SK-N-SH treated with all-trans-retinoic acid at 6 μM for 48 hours (cell line): ENCODE data around the gene LYPD3.

Experiments used
- ATAC-seq: fragments of 200-7000 bp; cut with Tn5 transposase; 3 replicates; pipeline ENCODE4 v1.9.1; 2020; ENCODE audit warnings: mild to moderate bottlenecking, moderate library complexity
- ARNTL ChIP-seq: fragments of 450-650 bp; formaldehyde crosslinking; IDR thresholded peaks from 2 replicates; pipeline ENCODE4 v1.5.0; 2020; ENCODE audit warnings: low read depth, mild to moderate bottlenecking, moderate library complexity, borderline replicate concordance
- BACH2 ChIP-seq: fragments of 250-450 bp; sonication (Bioruptor Pico); IDR thresholded peaks from 2 replicates; pipeline ENCODE4 v1.9.0; 2021; ENCODE audit warnings: mild to moderate bottlenecking, borderline replicate concordance
- CSDC2 ChIP-seq: fragments of 250-450 bp; sonication (Bioruptor Pico); IDR thresholded peaks from 2 replicates; pipeline ENCODE4 v1.5.0; 2020; ENCODE audit warnings: mild to moderate bottlenecking, moderate library complexity
- ESRRG ChIP-seq: fragments of 250-450 bp; sonication (Bioruptor Pico); IDR thresholded peaks from 2 replicates; pipeline ENCODE4 v1.6.1; 2021; ENCODE audit warnings: mild to moderate bottlenecking
- GLIS3 ChIP-seq: fragments of 250-450 bp; sonication (Bioruptor Pico); IDR thresholded peaks from 2 replicates; pipeline ENCODE4 v1.5.0; 2020; ENCODE audit warnings: mild to moderate bottlenecking, moderate library complexity
- ISL1 ChIP-seq: fragments of 250-450 bp; sonication (Bioruptor Pico); IDR thresholded peaks from 2 replicates; pipeline ENCODE4 v2.1.2; 2022; ENCODE audit warnings: mild to moderate bottlenecking, moderate library complexity
- OSR1 ChIP-seq: fragments of 250-450 bp; sonication (Bioruptor Pico); IDR thresholded peaks from 2 replicates; pipeline ENCODE4 v1.8.0; 2022; ENCODE audit warnings: moderate library complexity, mild to moderate bottlenecking, inconsistent platforms
- PATZ1 ChIP-seq: fragments of 250-450 bp; sonication (Bioruptor Pico); IDR thresholded peaks from 2 replicates; pipeline ENCODE4 v1.8.0; 2020; ENCODE audit warnings: mild to moderate bottlenecking, moderate library complexity, borderline replicate concordance
- POU6F1 ChIP-seq: fragments of 250-450 bp; sonication (Bioruptor Pico); IDR thresholded peaks from 2 replicates; pipeline ENCODE4 v1.8.0; 2021; ENCODE audit warnings: low read depth, mild to moderate bottlenecking, moderate library complexity, borderline replicate concordance
- PPARA ChIP-seq: fragments of 250-450 bp; sonication (Bioruptor Pico); IDR thresholded peaks from 2 replicates; pipeline ENCODE4 v1.5.0; 2020; ENCODE audit warnings: mild to moderate bottlenecking, borderline replicate concordance
- RARB ChIP-seq: fragments of 250-450 bp; sonication (Bioruptor Pico); IDR thresholded peaks from 2 replicates; pipeline ENCODE4 v1.8.0; 2021; ENCODE audit warnings: mild to moderate bottlenecking, moderate library complexity
- SNAI2 ChIP-seq: fragments of 250-450 bp; sonication (Bioruptor Pico); IDR thresholded peaks from 2 replicates; pipeline ENCODE4 v1.5.0; 2020; ENCODE audit warnings: mild to moderate bottlenecking, moderate library complexity
- TCF4 ChIP-seq: fragments of 250-450 bp; sonication (Bioruptor Pico); IDR thresholded peaks from 2 replicates; pipeline ENCODE4 v1.8.0; 2021; ENCODE audit warnings: mild to moderate bottlenecking, moderate library complexity, borderline replicate concordance
- TOX ChIP-seq: fragments of 250-450 bp; sonication (Bioruptor Pico); IDR thresholded peaks from 2 replicates; pipeline ENCODE4 v1.8.0; 2021; ENCODE audit warnings: mild to moderate bottlenecking, moderate library complexity, borderline replicate concordance
- TSHZ2 ChIP-seq: fragments of 250-450 bp; sonication (Bioruptor Pico); IDR thresholded peaks from 2 replicates; pipeline ENCODE4 v1.5.0; 2020; ENCODE audit warnings: mild to moderate bottlenecking, moderate library complexity
- ZC3H10 ChIP-seq: fragments of 250-450 bp; sonication (Bioruptor Pico); IDR thresholded peaks from 2 replicates; pipeline ENCODE4 v1.5.1; 2021; ENCODE audit warnings: mild to moderate bottlenecking, moderate library complexity
- ZFP3 ChIP-seq: fragments of 250-450 bp; sonication (Bioruptor Pico); IDR thresholded peaks from 2 replicates; pipeline ENCODE4 v1.5.0; 2020; ENCODE audit warnings: mild to moderate bottlenecking, moderate library complexity
- ZFP30 ChIP-seq: fragments of 450-650 bp; formaldehyde crosslinking; IDR thresholded peaks from 2 replicates; pipeline ENCODE4 v1.5.0; 2022; ENCODE audit warnings: mild to moderate bottlenecking, moderate library complexity
- ZNF565 ChIP-seq: fragments of 450-650 bp; formaldehyde crosslinking; conservative IDR thresholded peaks from 2 replicates; pipeline ENCODE4 v1.5.0; 2020; ENCODE audit warnings: low read depth, mild to moderate bottlenecking, moderate library complexity
- ZNF70 ChIP-seq: fragments of 450-650 bp; formaldehyde crosslinking; IDR thresholded peaks from 2 replicates; pipeline ENCODE4 v1.5.0; 2020; ENCODE audit warnings: mild to moderate bottlenecking, moderate library complexity
- ZNF8 ChIP-seq: fragments of 450-650 bp; formaldehyde crosslinking; IDR thresholded peaks from 2 replicates; pipeline ENCODE4 v1.5.0; 2020; ENCODE audit warnings: mild to moderate bottlenecking, moderate library complexity

The LYPD3 gene

GRCh38 chr19:43495082-43495481, 29.7 kb upstream of the LYPD3 start:
- ATAC-seq = no peak
- TF ChIP-seq ISL1 (CRISPR knock-in tag) (no peak), ZC3H10 (CRISPR knock-in tag) (no peak), TCF4 (CRISPR knock-in tag) (no peak), SNAI2 (CRISPR knock-in tag) (no peak), ZFP3 (no peak), POU6F1 (CRISPR knock-in tag) (no peak), RARB (CRISPR knock-in tag) (no peak), ZNF8 (CRISPR knock-in tag) (no peak), ZNF70 (CRISPR knock-in tag) (no peak), TSHZ2 (no peak), CSDC2 (no peak), ZFP30 (CRISPR knock-in tag) (no peak), ARNTL (CRISPR knock-in tag) (no peak), TOX (CRISPR knock-in tag) (no peak), ESRRG (no peak), GLIS3 (CRISPR knock-in tag) (no peak), BACH2 (CRISPR knock-in tag) (no peak)

- no peak for ATAC-seq
- TF ChIP-seq SNAI2 (CRISPR knock-in tag) (no peak), OSR1 (CRISPR knock-in tag) (no peak), ISL1 (CRISPR knock-in tag) (no peak), ARNTL (CRISPR knock-in tag) (no peak), PPARA (CRISPR knock-in tag) (no peak), ZC3H10 (CRISPR knock-in tag) (no peak), ZFP30 (CRISPR knock-in tag) (no peak), BACH2 (CRISPR knock-in tag) (no peak), ZNF70 (CRISPR knock-in tag) (no peak), ZFP3 (no peak), ZNF565 (CRISPR knock-in tag) (no peak)
Measured at GRCh38 chr19:43490759-43491158, 25.4 kb upstream of the LYPD3 start.

GRCh38 chr19:43489979-43490599, 24.7 kb upstream of the LYPD3 start:
- TF ChIP-seq ESRRG = no peak
- TF ChIP-seq CSDC2 = no peak
- no peak for TF ChIP-seq POU6F1 (CRISPR knock-in tag)
- TF ChIP-seq ISL1 (CRISPR knock-in tag) = no peak
- ATAC-seq = no peak

GRCh38 chr19:43489310-43489709, 23.9 kb upstream of the LYPD3 start:
- ATAC-seq = no peak
- no peak for TF ChIP-seq SNAI2 (CRISPR knock-in tag)
- no peak for TF ChIP-seq ESRRG
- no peak for TF ChIP-seq ARNTL (CRISPR knock-in tag)

- TF ChIP-seq ZFP30 (CRISPR knock-in tag) = no peak
- no peak for TF ChIP-seq ZNF8 (CRISPR knock-in tag)
- TF ChIP-seq POU6F1 (CRISPR knock-in tag) = no peak
- no peak for TF ChIP-seq TOX (CRISPR knock-in tag)
- no peak for TF ChIP-seq PPARA (CRISPR knock-in tag)
- TF ChIP-seq ZNF70 (CRISPR knock-in tag) = no peak
- no peak for TF ChIP-seq PATZ1 (CRISPR knock-in tag)
- no peak for TF ChIP-seq SNAI2 (CRISPR knock-in tag)
- no peak for TF ChIP-seq GLIS3 (CRISPR knock-in tag)
- no peak for TF ChIP-seq ESRRG
- no peak for TF ChIP-seq RARB (CRISPR knock-in tag)
- no peak for TF ChIP-seq OSR1 (CRISPR knock-in tag)
- TF ChIP-seq, all 23 proteins: peak for 0
- ATAC-seq = no peak
Measured at GRCh38 chr19:43488179-43488578, 22.8 kb upstream of the LYPD3 start.
